ENCODE measurements around the gene PID1. TPM values are rescaled to one million over a fixed set of nuclear protein-coding genes. Genes with fewer than 3 reads are reported as not detected.

PID1 gene
- total RNA-seq, 1 experiment from 2014 or later, result 2.6 TPM

GRCh38 chr2:229273006-229273722 lies 2.1 kb upstream of the PID1 start:
- ChIA-PET POLR2A (interaction anchor here (0.6 kb wide), 1 partner anchor 1629 kb away, joined by 3 read pairs; no protein-coding TSS in a partner anchor), CTCF (interaction anchor here (0.5 to 2.3 kb wide), 23 partner anchors 12 to 591 kb away, joined by 3 to 11 read pairs (median 4); no protein-coding TSS in a partner anchor)
- no peak overlapping the region for H3K27ac Mint-ChIP-seq
- H3K36me3 Mint-ChIP-seq, result no peaks in the 10 kb centered on the region
- no peak for ATAC-seq
- no peak for TF ChIP-seq ZNF263 (CRISPR knock-in tag; IDR thresholded peaks at IDR 0.05; ENCODE audit: low read depth)
- no peak for TF ChIP-seq ZNF396 (CRISPR knock-in tag; IDR thresholded peaks at IDR 0.05; ENCODE audit: borderline replicate concordance)
- TF ChIP-seq KAT7 (CRISPR knock-in tag; IDR thresholded peaks at IDR 0.05; ENCODE audit: borderline replicate concordance), result no peak
- no peak for TF ChIP-seq NR2C2 (CRISPR knock-in tag; IDR thresholded peaks at IDR 0.05)
- no peak for TF ChIP-seq IRF1 (CRISPR knock-in tag; IDR thresholded peaks at IDR 0.05)
- TF ChIP-seq NR3C1 (CRISPR knock-in tag; conservative IDR thresholded peaks at IDR 0.05; ENCODE audit: low read depth), result no peak
- TF ChIP-seq NFYB (CRISPR knock-in tag; conservative IDR thresholded peaks at IDR 0.05; ENCODE audit: low read depth), result no peak
- TF ChIP-seq TCF7 (CRISPR knock-in tag; IDR thresholded peaks at IDR 0.05; ENCODE audit: low read depth), result no peak
- no peak for TF ChIP-seq ZNF425 (CRISPR knock-in tag; conservative IDR thresholded peaks at IDR 0.05)
- TF ChIP-seq GTF2I (CRISPR knock-in tag; conservative IDR thresholded peaks at IDR 0.05), result no peak
- no peaks in the 10 kb centered on the region for H3K9me3 Mint-ChIP-seq
- H3K4me3 Mint-ChIP-seq, result peak overlapping the region; percentile 43
- peaks cover 26% of the 10 kb centered on the region for H3K4me1 Mint-ChIP-seq
- no peak for DNase-seq (ENCODE audit: low spot score)
- peaks cover 38% of the 10 kb centered on the region for H3K27me3 Mint-ChIP-seq (ENCODE audit: low read depth)

- H3K9me3 Mint-ChIP-seq, result no peaks in the 10 kb centered on the region
- peak overlapping the region; percentile 70 for H3K4me3 Mint-ChIP-seq
- CTCF ChIA-PET, result interaction anchor here (0.6 to 1.1 kb wide), 4 partner anchors 9 to 174 kb away, joined by 3 to 4 read pairs (median 3); no protein-coding TSS in a partner anchor
- TF ChIP-seq PRRX2 (CRISPR knock-in tag; IDR thresholded peaks at IDR 0.05) (no peak), ZNF396 (CRISPR knock-in tag; IDR thresholded peaks at IDR 0.05; ENCODE audit: borderline replicate concordance) (no peak), ZNF121 (CRISPR knock-in tag; IDR thresholded peaks at IDR 0.05) (no peak), RORB (CRISPR knock-in tag; IDR thresholded peaks at IDR 0.05) (no peak), FOXK1 (CRISPR knock-in tag; IDR thresholded peaks at IDR 0.05) (no peak), NR3C1 (CRISPR knock-in tag; conservative IDR thresholded peaks at IDR 0.05; ENCODE audit: low read depth) (no peak), MXD4 (CRISPR knock-in tag; IDR thresholded peaks at IDR 0.05; ENCODE audit: borderline replicate concordance) (no peak), HMGA2 (CRISPR knock-in tag; IDR thresholded peaks at IDR 0.05) (no peak)
- no peaks in the 10 kb centered on the region for H3K36me3 Mint-ChIP-seq
- peaks cover 18% of the 10 kb centered on the region for H3K4me1 Mint-ChIP-seq
- DNase-seq (ENCODE audit: low spot score), result no peak
- peaks cover 38% of the 10 kb centered on the region for H3K27me3 Mint-ChIP-seq (ENCODE audit: low read depth)
- POLR2A ChIA-PET, result no interaction called here
- no peak overlapping the region for H3K27ac Mint-ChIP-seq
- ATAC-seq, result no peak
Measured at GRCh38 chr2:229269941-229270340, 1.1 kb downstream of the PID1 start.

- ChIA-PET CTCF (interaction anchor here (0.6 to 1.0 kb wide), 2 partner anchors 34 to 72 kb away, joined by 3 read pairs; no protein-coding TSS in a partner anchor), POLR2A (no interaction called here)
- DNase-seq (ENCODE audit: low spot score) (no peak), ATAC-seq (no peak)
- Mint-ChIP-seq H3K27me3 (ENCODE audit: low read depth) (peaks cover 38% of the 10 kb centered on the region), H3K4me3 (no peak overlapping the region), H3K36me3 (no peaks in the 10 kb centered on the region), H3K4me1 (peaks cover 18% of the 10 kb centered on the region), H3K27ac (no peak overlapping the region), H3K9me3 (no peaks in the 10 kb centered on the region)
- TF ChIP-seq ZNF416 (CRISPR knock-in tag; IDR thresholded peaks at IDR 0.05) (no peak), SMAD4 (CRISPR knock-in tag; IDR thresholded peaks at IDR 0.05) (no peak), IRF1 (CRISPR knock-in tag; IDR thresholded peaks at IDR 0.05) (no peak), CREM (CRISPR knock-in tag; IDR thresholded peaks at IDR 0.05) (no peak), ZNF263 (CRISPR knock-in tag; IDR thresholded peaks at IDR 0.05; ENCODE audit: low read depth) (no peak), PRDM15 (CRISPR knock-in tag; IDR thresholded peaks at IDR 0.05) (no peak), TEAD1 (CRISPR knock-in tag; IDR thresholded peaks at IDR 0.05) (no peak), ZNF425 (CRISPR knock-in tag; conservative IDR thresholded peaks at IDR 0.05) (no peak), FOXJ3 (CRISPR knock-in tag; IDR thresholded peaks at IDR 0.05; ENCODE audit: borderline replicate concordance) (no peak)
Measured at GRCh38 chr2:229269146-229269545, 1.9 kb downstream of the PID1 start.
